PC-9 (cell line): ENCODE measurements around the gene IGSF21.

Source experiments
- EZH2 ChIP-seq: fragments of 200-600 bp; sonication (generic); IDR thresholded peaks from 2 replicates; pipeline ENCODE4 v1.8.0; 2017; ENCODE audit warnings: antibody characterized with exemption, low read depth
- TF ChIP-seq, protein P1 (sequence below): fragments of 200-600 bp; sonication (generic); conservative IDR thresholded peaks from 2 replicates; pipeline ENCODE4 v1.6.1; 2017; ENCODE audit warnings: mixed run types, antibody characterized with exemption, mild to moderate bottlenecking, moderate library complexity

DNA sequence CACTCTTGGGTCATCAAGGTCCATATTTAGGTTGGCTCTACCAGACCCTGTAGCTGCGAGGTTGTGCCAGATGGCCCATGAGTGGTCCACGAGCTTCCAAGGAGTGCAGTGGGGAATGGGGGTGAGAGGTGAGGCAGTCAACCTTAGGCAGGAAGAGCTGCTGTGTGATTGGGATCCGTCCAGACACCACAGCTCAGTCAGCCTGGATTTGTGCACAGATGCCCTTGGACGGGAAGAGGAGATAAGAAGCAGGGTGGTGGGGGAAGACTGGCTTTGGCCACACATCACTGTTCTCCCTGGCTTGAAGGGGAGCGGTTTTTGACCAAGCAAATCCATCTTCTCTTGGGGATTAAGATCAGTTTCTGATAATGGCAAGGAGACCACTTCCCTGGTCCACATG lies 130.6 kb downstream of the IGSF21 start:
- TF ChIP-seq, protein P1, sequence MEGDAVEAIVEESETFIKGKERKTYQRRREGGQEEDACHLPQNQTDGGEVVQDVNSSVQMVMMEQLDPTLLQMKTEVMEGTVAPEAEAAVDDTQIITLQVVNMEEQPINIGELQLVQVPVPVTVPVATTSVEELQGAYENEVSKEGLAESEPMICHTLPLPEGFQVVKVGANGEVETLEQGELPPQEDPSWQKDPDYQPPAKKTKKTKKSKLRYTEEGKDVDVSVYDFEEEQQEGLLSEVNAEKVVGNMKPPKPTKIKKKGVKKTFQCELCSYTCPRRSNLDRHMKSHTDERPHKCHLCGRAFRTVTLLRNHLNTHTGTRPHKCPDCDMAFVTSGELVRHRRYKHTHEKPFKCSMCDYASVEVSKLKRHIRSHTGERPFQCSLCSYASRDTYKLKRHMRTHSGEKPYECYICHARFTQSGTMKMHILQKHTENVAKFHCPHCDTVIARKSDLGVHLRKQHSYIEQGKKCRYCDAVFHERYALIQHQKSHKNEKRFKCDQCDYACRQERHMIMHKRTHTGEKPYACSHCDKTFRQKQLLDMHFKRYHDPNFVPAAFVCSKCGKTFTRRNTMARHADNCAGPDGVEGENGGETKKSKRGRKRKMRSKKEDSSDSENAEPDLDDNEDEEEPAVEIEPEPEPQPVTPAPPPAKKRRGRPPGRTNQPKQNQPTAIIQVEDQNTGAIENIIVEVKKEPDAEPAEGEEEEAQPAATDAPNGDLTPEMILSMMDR: no peak
- no peak for TF ChIP-seq EZH2
